Measurements from ENCODE around the gene ST6GALNAC4.
A peak's percentile ranks its signal among the peaks of the same experiment; 100 is the strongest.

ST6GALNAC4 gene

GRCh38 chr9:127912296-127912695 is 4.5 kb downstream of the ST6GALNAC4 start:
- no peak for DNase-seq (ENCODE audit: low read depth)

GRCh38 chr9:127910613-127911205 is 6.1 kb downstream of the ST6GALNAC4 start:
- no peak for DNase-seq (ENCODE audit: low read depth)

GRCh38 chr9:127909839-127910273 is 7.0 kb downstream of the ST6GALNAC4 start:
- no peak for DNase-seq (ENCODE audit: low read depth)

GRCh38 chr9:127908660-127908926 is 8.2 kb downstream of the ST6GALNAC4 start:
- no peak for DNase-seq (ENCODE audit: low read depth)

GRCh38 chr9:127907867-127908659 is 8.8 kb downstream of the ST6GALNAC4 start:
- DNase-seq (ENCODE audit: low read depth), result no peak

- DNase-seq (ENCODE audit: low read depth), result no peak
Measured at GRCh38 chr9:127905788-127906191, 11.1 kb downstream of the ST6GALNAC4 start.

- no peak for DNase-seq (ENCODE audit: low read depth)
Measured at GRCh38 chr9:127905004-127905728, 11.7 kb downstream of the ST6GALNAC4 start.

- no peak for DNase-seq (ENCODE audit: low read depth)
Measured at GRCh38 chr9:127904561-127905003, 12.3 kb downstream of the ST6GALNAC4 start.

GRCh38 chr9:127903557-127904475 is 13.0 kb downstream of the ST6GALNAC4 start:
- DNase-seq (ENCODE audit: low read depth), result peak; percentile 40

- DNase-seq (ENCODE audit: low read depth), result peak; percentile 71
Measured at GRCh38 chr9:127899128-127899943, 17.5 kb downstream of the ST6GALNAC4 start, which contains the start of gene ST6GALNAC6. ST6GALNAC6 (minus strand) TSS chr9:127899603; CDS start chr9:127897981, 1,622 bp downstream.

GRCh38 chr9:127898433-127899127 is 18.3 kb downstream of the ST6GALNAC4 start:
- DNase-seq (ENCODE audit: low read depth), result peak; percentile 89

- DNase-seq (ENCODE audit: low read depth), result peak; percentile 62
Measured at GRCh38 chr9:127897193-127897692, 19.6 kb downstream of the ST6GALNAC4 start.

- no peak for DNase-seq (ENCODE audit: low read depth)
Measured at GRCh38 chr9:127896395-127897192, 20.2 kb downstream of the ST6GALNAC4 start.

GRCh38 chr9:127895811-127896210 is 21.0 kb downstream of the ST6GALNAC4 start:
- no peak for DNase-seq (ENCODE audit: low read depth)

- DNase-seq (ENCODE audit: low read depth), result no peak
Measured at GRCh38 chr9:127893392-127893791, 23.4 kb downstream of the ST6GALNAC4 start.

- no peak for DNase-seq (ENCODE audit: low read depth)
Measured at GRCh38 chr9:127892831-127893230, 24.0 kb downstream of the ST6GALNAC4 start.

GRCh38 chr9:127890053-127890452 is 26.8 kb downstream of the ST6GALNAC4 start:
- DNase-seq (ENCODE audit: low read depth), result no peak

GRCh38 chr9:127887792-127888191 is 29.0 kb downstream of the ST6GALNAC4 start:
- no peak for DNase-seq (ENCODE audit: low read depth)

GRCh38 chr9:127886401-127886972 is 30.4 kb downstream of the ST6GALNAC4 start:
- DNase-seq (ENCODE audit: low read depth), result no peak

All from stromal cell of bone marrow (primary cell).